ENCODE data around the gene DNAJB11. TPM values are rescaled to one million over a fixed set of nuclear protein-coding genes. Genes with fewer than 3 reads are reported as not detected.

DNAJB11 gene
- polyA plus RNA-seq, 1 experiment, result 56.2 TPM

DNA sequence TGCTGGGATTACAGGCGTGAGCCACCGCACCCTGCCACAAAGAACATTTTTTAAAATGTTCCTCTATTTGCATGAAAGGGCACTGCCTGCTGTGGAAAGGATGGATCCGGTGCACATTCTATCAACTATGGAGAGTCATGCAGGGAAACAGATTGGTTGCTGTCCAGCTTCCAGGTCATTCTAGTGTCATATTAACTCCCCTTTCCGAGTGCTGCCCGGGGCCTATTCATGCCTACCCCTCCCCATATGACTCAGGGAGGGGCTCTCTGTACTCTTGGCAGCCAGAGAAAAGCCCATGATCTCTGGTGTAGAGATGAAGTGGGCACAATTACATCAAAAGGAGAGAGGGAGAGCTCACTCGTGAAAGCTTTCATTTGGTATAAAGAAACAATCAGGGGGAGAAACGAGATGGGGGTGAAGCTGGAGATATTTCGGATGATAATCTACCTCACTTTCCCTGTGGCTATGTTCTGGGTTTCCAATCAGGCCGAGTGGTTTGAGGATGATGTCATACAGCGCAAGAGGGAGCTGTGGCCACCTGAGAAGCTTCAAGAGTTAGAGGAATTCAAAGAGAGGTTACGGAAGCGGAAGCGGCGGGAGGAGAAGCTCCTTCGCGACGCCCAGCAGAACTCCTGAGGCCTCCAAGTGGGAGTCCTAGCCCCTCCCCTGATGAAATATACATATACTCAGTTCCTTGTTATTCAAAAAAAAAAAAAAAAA is 26.2 kb downstream of the DNAJB11 start:
- no peak overlapping the region for H3K4me3 ChIP-seq (ENCODE audit: low read depth, low read length)
- ChIA-PET CTCF (interaction anchor here (0.8 to 10.4 kb wide), 3 partner anchors 12 to 225 kb away, joined by 3 to 113 read pairs (median 3); no protein-coding TSS in a partner anchor), POLR2A (interaction anchor here (0.7 kb wide), 1 partner anchor 1856 kb away, joined by 8 read pairs; no protein-coding TSS in a partner anchor)
- TF ChIP-seq, protein P1, sequence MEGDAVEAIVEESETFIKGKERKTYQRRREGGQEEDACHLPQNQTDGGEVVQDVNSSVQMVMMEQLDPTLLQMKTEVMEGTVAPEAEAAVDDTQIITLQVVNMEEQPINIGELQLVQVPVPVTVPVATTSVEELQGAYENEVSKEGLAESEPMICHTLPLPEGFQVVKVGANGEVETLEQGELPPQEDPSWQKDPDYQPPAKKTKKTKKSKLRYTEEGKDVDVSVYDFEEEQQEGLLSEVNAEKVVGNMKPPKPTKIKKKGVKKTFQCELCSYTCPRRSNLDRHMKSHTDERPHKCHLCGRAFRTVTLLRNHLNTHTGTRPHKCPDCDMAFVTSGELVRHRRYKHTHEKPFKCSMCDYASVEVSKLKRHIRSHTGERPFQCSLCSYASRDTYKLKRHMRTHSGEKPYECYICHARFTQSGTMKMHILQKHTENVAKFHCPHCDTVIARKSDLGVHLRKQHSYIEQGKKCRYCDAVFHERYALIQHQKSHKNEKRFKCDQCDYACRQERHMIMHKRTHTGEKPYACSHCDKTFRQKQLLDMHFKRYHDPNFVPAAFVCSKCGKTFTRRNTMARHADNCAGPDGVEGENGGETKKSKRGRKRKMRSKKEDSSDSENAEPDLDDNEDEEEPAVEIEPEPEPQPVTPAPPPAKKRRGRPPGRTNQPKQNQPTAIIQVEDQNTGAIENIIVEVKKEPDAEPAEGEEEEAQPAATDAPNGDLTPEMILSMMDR (IDR thresholded peaks at IDR 0.05; ENCODE audit: low read depth, low read length), result no peak
- H3K9me3 ChIP-seq (ENCODE audit: control insufficient read depth, insufficient read depth, low read length), result no peaks in the 10 kb centered on the region
- peaks cover 4% of the 10 kb centered on the region for H3K27me3 ChIP-seq (ENCODE audit: control insufficient read depth, insufficient read depth, low read length)
- DNase-seq (ENCODE audit: low read depth, low spot score), result no peak
- no peak overlapping the region for H3K27ac ChIP-seq (ENCODE audit: low read depth, low read length)

DNA sequence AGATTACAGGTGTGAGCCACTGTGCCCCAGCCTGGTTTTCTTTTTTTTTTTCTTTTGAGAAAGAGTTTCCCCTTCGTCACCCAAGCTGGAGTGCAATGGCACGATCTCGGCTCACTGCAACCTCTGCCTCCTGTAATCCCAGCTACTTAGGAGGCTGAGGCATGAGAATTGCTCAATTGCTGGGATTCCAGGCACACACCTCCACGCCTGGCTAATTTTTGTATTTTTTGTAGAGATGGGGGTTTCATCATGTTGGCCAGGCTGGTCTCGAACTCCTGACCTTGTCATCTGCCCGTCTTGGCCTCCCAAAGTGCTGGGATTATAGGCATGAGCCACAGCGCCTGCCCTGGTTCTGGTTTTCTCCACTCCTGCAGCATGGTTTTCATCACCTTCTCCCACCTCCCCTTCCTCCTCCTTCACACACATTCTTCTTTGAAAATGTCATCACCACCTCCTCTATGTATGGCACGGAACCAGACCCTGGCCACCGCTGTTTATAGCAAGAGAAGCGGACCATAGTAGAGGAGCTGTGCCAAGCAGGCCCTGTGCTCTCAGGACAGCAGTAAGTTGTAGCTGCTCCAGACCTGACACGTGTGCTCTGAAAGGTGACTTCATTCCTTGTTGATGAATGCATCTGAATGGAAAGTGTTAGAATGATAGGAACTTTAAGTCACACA is 27.7 kb downstream of the DNAJB11 start:
- no peaks in the 10 kb centered on the region for H3K9me3 ChIP-seq (ENCODE audit: control insufficient read depth, insufficient read depth, low read length)
- H3K4me3 ChIP-seq (ENCODE audit: low read depth, low read length), result no peak overlapping the region
- no peak overlapping the region for H3K27ac ChIP-seq (ENCODE audit: low read depth, low read length)
- CTCF ChIA-PET, result interaction anchor here (2.0 to 10.4 kb wide), 3 partner anchors 17 to 19 kb away, joined by 7 to 113 read pairs (median 10); no protein-coding TSS in a partner anchor
- POLR2A ChIA-PET, result no interaction called here
- TF ChIP-seq, protein P1 (IDR thresholded peaks at IDR 0.05; ENCODE audit: low read depth, low read length), result no peak
- H3K27me3 ChIP-seq (ENCODE audit: control insufficient read depth, insufficient read depth, low read length), result peaks cover 4% of the 10 kb centered on the region
- no peak for DNase-seq (ENCODE audit: low read depth, low spot score)

DNA sequence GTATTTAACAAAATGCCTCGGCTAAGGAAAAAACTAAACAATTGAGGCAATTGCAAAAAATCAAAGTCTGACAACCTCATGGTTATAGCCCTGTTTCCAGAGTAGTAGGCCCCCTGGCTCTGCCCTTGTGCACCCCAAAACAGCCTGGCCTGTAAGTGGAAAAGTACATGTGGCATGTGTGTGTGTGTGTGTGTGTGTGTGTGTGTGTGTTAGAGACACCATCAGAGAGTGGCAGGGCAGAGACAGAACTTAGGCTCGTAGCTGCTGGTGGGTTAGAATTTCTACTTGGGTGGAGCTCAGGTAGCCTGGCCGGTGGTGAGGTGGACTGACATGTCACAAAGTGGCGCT is 28.2 kb downstream of the DNAJB11 start:
- H3K27ac ChIP-seq (ENCODE audit: low read depth, low read length), result no peak overlapping the region
- H3K27me3 ChIP-seq (ENCODE audit: control insufficient read depth, insufficient read depth, low read length), result peaks cover 4% of the 10 kb centered on the region
- CTCF ChIA-PET, result interaction anchor here (2.0 to 3.1 kb wide), 2 partner anchors 16 to 18 kb away, joined by 7 to 10 read pairs; no protein-coding TSS in a partner anchor
- H3K4me3 ChIP-seq (ENCODE audit: low read depth, low read length), result no peak overlapping the region
- H3K9me3 ChIP-seq (ENCODE audit: control insufficient read depth, insufficient read depth, low read length), result no peaks in the 10 kb centered on the region
- POLR2A ChIA-PET, result no interaction called here
- TF ChIP-seq, protein P1 (IDR thresholded peaks at IDR 0.05; ENCODE audit: low read depth, low read length), result no peak
- no peak for DNase-seq (ENCODE audit: low read depth, low spot score)

DNA sequence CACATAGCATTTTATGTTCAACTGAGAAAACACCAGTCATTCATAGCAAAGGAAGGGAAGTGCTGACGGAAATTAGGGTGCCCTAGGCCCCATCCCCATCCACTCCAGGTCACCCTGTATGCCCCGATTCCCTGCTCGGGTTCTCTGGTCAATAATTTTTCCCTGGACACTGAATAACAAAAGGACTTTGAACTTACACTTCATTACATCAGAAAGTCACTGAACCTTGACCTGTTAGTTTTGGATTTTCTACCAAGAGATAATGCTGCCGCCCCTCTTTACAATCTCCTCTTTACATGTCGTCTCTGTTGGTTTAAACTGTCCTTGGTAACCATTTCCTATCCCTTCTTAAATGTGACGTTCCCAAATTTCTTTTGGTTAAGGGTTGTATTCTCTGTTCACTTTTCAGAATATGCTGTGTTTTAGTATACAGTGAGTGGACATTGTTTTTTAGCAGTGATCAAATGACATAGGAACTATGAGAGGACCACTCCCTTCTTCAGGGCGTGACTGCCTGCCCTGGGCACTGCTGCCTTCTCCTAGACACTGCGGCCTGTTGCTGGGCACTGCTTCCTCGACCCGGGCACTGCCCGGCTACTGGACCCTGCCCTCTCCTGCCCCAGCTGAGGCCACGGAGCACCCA is 28.7 kb downstream of the DNAJB11 start:
- DNase-seq (ENCODE audit: low read depth, low spot score), result no peak
- ChIA-PET POLR2A (no interaction called here), CTCF (interaction anchor here (1.3 to 3.1 kb wide), 3 partner anchors 13 to 18 kb away, joined by 4 to 10 read pairs (median 7); partner anchors contain the start of gene AHSG)
- H3K4me3 ChIP-seq (ENCODE audit: low read depth, low read length), result no peak overlapping the region
- peaks cover 4% of the 10 kb centered on the region for H3K27me3 ChIP-seq (ENCODE audit: control insufficient read depth, insufficient read depth, low read length)
- H3K9me3 ChIP-seq (ENCODE audit: control insufficient read depth, insufficient read depth, low read length), result no peaks in the 10 kb centered on the region
- TF ChIP-seq, protein P1 (IDR thresholded peaks at IDR 0.05; ENCODE audit: low read depth, low read length), result no peak
- no peak overlapping the region for H3K27ac ChIP-seq (ENCODE audit: low read depth, low read length)

Data from AG04450 (cell line).